IMR-90 (cell line): Measurements from ENCODE around the gene RBKS. TPM values are rescaled to one million over a fixed set of nuclear protein-coding genes. Genes with fewer than 3 reads are reported as not detected.
A peak's percentile ranks its signal among the peaks of the same experiment; 100 is the strongest.

Source experiments
- ATAC-seq: fragments of 200-7000 bp; cut with Tn5 transposase; 2 replicates; pipeline ENCODE4 v1.9.1; 2020; ENCODE audit warnings: low read depth, mild to moderate bottlenecking, moderate library complexity
- BruUV-seq: library from RNA; stranded (reverse); fragments of 400-500 nt; replicated peaks from 2 replicates; lab custom pipeline; 2021; lab: Mats Ljungman, UMichigan
- CTCF ChIA-PET: fragments of 300-600 bp; formaldehyde crosslinking; extraction: SDS; loops from one replicate; lab custom pipeline; 2021; ENCODE audit warnings: antibody characterized with exemption; lab: Yijun Ruan, JAX
- POLR2A ChIA-PET: fragments of 300-600 bp; sonication (Branson Sonifier 250); formaldehyde crosslinking; loops from one replicate; lab custom pipeline; 2022; ENCODE audit warnings: antibody characterized with exemption; ENCODE audit not compliant: unreplicated experiment; lab: Charles Lee
- DNase-seq: peaks from one replicate; pipeline ENCODE4 v3.0.0; 2013
- H2AFZ ChIP-seq: replicated peaks from 2 replicates; pipeline ENCODE3; 2013; ENCODE audit warnings: low read length, mild to moderate bottlenecking; ENCODE audit not compliant: poor library complexity
- H2AK5ac ChIP-seq: 2 replicates; pipeline ENCODE4 v1.6.1; 2013; ENCODE audit warnings: low read depth, low read length, inconsistent platforms
- H2AK9ac ChIP-seq: replicated peaks from 2 replicates; pipeline ENCODE3; 2013; ENCODE audit warnings: mild to moderate bottlenecking, low read depth, low read length, moderate library complexity; ENCODE audit not compliant: poor library complexity
- H2BK120ac ChIP-seq: 2 replicates; pipeline ENCODE4 v1.6.1; 2013; ENCODE audit warnings: low read depth, low read length, inconsistent platforms
- H2BK15ac ChIP-seq: 3 replicates; pipeline ENCODE4 v1.6.1; 2013; ENCODE audit warnings: low read depth, low read length, inconsistent platforms
- H2BK20ac ChIP-seq: 2 replicates; pipeline ENCODE4 v1.6.1; 2013; ENCODE audit warnings: low read depth, mild to moderate bottlenecking, inconsistent platforms, low read length, moderate library complexity
- H2BK5ac ChIP-seq: 2 replicates; pipeline ENCODE4 v1.6.1; 2013; ENCODE audit warnings: mild to moderate bottlenecking, low read depth, low read length, inconsistent platforms; ENCODE audit not compliant: poor library complexity, severe bottlenecking
- H3K14ac ChIP-seq: replicated peaks from 2 replicates; pipeline ENCODE4 v1.6.1; 2013; ENCODE audit warnings: low read depth, low read length, inconsistent platforms
- H3K18ac ChIP-seq: 2 replicates; pipeline ENCODE4 v1.6.1; 2013; ENCODE audit warnings: low read depth, low read length, control low read depth
- H3K23ac ChIP-seq: 2 replicates; pipeline ENCODE4 v1.6.1; 2013; ENCODE audit warnings: low read depth, low read length, inconsistent platforms
- H3K27ac ChIP-seq: 2 replicates; pipeline ENCODE4 v1.5.1; 2013; ENCODE audit warnings: mild to moderate bottlenecking, control low read depth, low read length; ENCODE audit not compliant: insufficient read depth
- H3K27me3 ChIP-seq: 2 replicates; pipeline ENCODE4 v1.6.1; 2013; ENCODE audit warnings: low read length; ENCODE audit not compliant: control insufficient read depth, insufficient read depth
- H3K36me3 ChIP-seq: 2 replicates; pipeline ENCODE4 v1.6.1; 2013; ENCODE audit warnings: low read length, mixed read lengths; ENCODE audit not compliant: control insufficient read depth, insufficient read depth
- H3K4ac ChIP-seq: 2 replicates; pipeline ENCODE4 v1.6.1; 2013; ENCODE audit warnings: low read depth, low read length, inconsistent platforms
- H3K4me1 ChIP-seq: 2 replicates; pipeline ENCODE4 v1.6.1; 2013; ENCODE audit warnings: low read length, mixed read lengths; ENCODE audit not compliant: control insufficient read depth, insufficient read depth
- H3K4me2 ChIP-seq: 2 replicates; pipeline ENCODE4 v1.6.1; 2013; ENCODE audit warnings: low read depth, mild to moderate bottlenecking, control low read depth, low read length, moderate library complexity
- H3K4me3 ChIP-seq: 2 replicates; pipeline ENCODE4 v1.5.1; 2013; ENCODE audit warnings: low read depth, mild to moderate bottlenecking, control low read depth, low read length, moderate library complexity; ENCODE audit not compliant: insufficient read depth
- H3K56ac ChIP-seq: 2 replicates; pipeline ENCODE4 v1.6.1; 2013; ENCODE audit warnings: low read length, inconsistent platforms; ENCODE audit not compliant: insufficient read depth; ENCODE audit errors: extremely low read depth
- H3K79me1 ChIP-seq, 2 experiments: 2 replicates each; pipeline ENCODE4 v1.6.1; 2013; ENCODE audit warnings: low read length in 2 of 2, inconsistent platforms in 1 of 2, low read depth in 1 of 2
- H3K9ac ChIP-seq: 2 replicates; pipeline ENCODE4 v1.6.1; 2013; ENCODE audit warnings: low read depth, low read length, control low read depth
- H3K9me1 ChIP-seq: 2 replicates; pipeline ENCODE4 v1.6.1; 2013; ENCODE audit warnings: low read length, inconsistent platforms; ENCODE audit not compliant: insufficient read depth
- H3K9me3 ChIP-seq: 2 replicates; pipeline ENCODE4 v1.6.1; 2013; ENCODE audit warnings: low read length; ENCODE audit not compliant: control insufficient read depth, insufficient read depth
- H4K20me1 ChIP-seq: 2 replicates; pipeline ENCODE4 v1.6.1; 2013; ENCODE audit warnings: low read length, inconsistent platforms; ENCODE audit not compliant: insufficient read depth
- H4K5ac ChIP-seq: 2 replicates; pipeline ENCODE4 v1.6.1; 2013; ENCODE audit warnings: mild to moderate bottlenecking, low read depth, low read length, control low read depth
- H4K8ac ChIP-seq, 2 experiments: 2 replicates each; pipeline ENCODE4 v1.6.1; 2013; ENCODE audit warnings: low read depth in 2 of 2, low read length in 2 of 2, control low read depth in 1 of 2, inconsistent platforms in 1 of 2
- H4K91ac ChIP-seq: 2 replicates; pipeline ENCODE4 v1.6.1; 2013; ENCODE audit warnings: low read depth, low read length, inconsistent platforms; ENCODE audit not compliant: insufficient read depth
- CHD1 ChIP-seq: IDR thresholded peaks from 2 replicates; pipeline ENCODE4 v1.6.1; 2012; ENCODE audit warnings: low read depth, low read length, improper control_type of control experiment
- SMC3 ChIP-seq: fragments of 150-350 bp; IDR thresholded peaks from 2 replicates; pipeline ENCODE4 v1.6.1; 2016; ENCODE audit warnings: low read depth, mild to moderate bottlenecking, antibody characterized with exemption, low read length, moderate library complexity
- dilution Hi-C: fragments of 300-500 bp; cut with HindIII; formaldehyde crosslinking; loops from one replicate; pipeline ENCODE4 v1.14.3; 2018; ENCODE audit warnings: low sequenced_read_pairs; ENCODE audit not compliant: unreplicated experiment
- in situ Hi-C: fragments of 300-500 bp; cut with MboI; formaldehyde crosslinking; loops from 3 replicates; pipeline ENCODE4 v1.14.3; 2019; ENCODE audit warnings: low sequenced_read_pairs, inconsistent platforms, mixed read lengths
- intact Hi-C: fragments of 100-400 bp; cut with micrococcal nuclease; formaldehyde crosslinking; loops from 2 replicates; pipeline ENCODE4 v1.10.0; 2022
- polyA plus RNA-seq, 3 experiments: library from polyadenylated mRNA; depleted of rRNA; stranded (reverse); fragments of >200 nt; gene quantifications; 2 replicates each; pipeline ENCODE4 v1.2.3, GENCODE V29; 2012; ENCODE audit warnings: low replicate concordance in 1 of 3
- total RNA-seq: library from RNA; depleted of rRNA; stranded (reverse); fragments of >200 nt; gene quantifications from 2 replicates; pipeline ENCODE4 v1.2.3, GENCODE V29; 2012

The RBKS gene
- total and polyA plus RNA-seq, 2 of the 4 experiments (the other 2 are of a cell fraction) = 1.1 to 1.4 TPM

DNA sequence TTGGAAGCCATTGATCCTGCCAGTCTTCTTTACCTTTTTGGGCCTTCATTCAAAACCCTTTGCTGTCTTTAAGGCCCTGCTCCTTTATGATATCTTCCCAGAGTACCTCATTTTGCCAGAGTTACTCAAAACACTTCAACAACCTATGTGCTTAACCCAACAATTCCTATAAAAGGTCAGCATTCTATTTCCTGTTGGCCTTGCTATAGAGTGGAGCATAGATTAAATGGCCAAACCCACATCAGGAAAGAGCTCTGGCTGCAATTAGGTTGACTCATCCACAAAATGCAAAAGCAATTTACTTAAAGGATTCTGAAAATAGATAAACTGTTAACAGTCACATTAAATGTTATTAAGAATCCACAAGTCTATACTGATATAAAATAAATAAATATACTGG lies 97.4 kb downstream of the RBKS start:
- Histone ChIP-seq H4K5ac (peak overlapping the region; percentile 100), H3K14ac (peak overlapping the region; percentile 92), H3K79me1 (peaks cover 6 to 44% of the 10 kb centered on the region in 2 experiments), H3K4me2 (0 out of 2 replicates have a peak overlapping the region, but pooled peaks have one; percentile 36), H3K4ac (peak overlapping the region; percentile 95), H2BK15ac (peak overlapping the region; percentile 72; the same call in 2 of the 3 replicates), H2BK120ac (peak overlapping the region; percentile 97), H2AK9ac (no peak overlapping the region), H2AK5ac (peak overlapping the region; percentile 86), H3K4me1 (peaks cover 26% of the 10 kb centered on the region), H3K9me3 (no peaks in the 10 kb centered on the region), H2AFZ (peak overlapping the region; percentile 43), H4K91ac (peak overlapping the region; percentile 97), H2BK20ac (peak overlapping the region; percentile 88), H2BK5ac (peak overlapping the region; percentile 100), H3K56ac (peak overlapping the region; percentile 74), H3K27ac (peak overlapping the region; percentile 99), H3K4me3 (no peak overlapping the region), H3K9ac (peak overlapping the region; percentile 27), H4K8ac (peak overlapping the region; percentile 84 to 95), H3K27me3 (no peaks in the 10 kb centered on the region), H3K36me3 (no peaks in the 10 kb centered on the region), H3K23ac (peak overlapping the region; percentile 78), H3K9me1 (peaks cover 29% of the 10 kb centered on the region), H3K18ac (peak overlapping the region; percentile 100), H4K20me1 (no peaks in the 10 kb centered on the region)
- in situ Hi-C loops (no loop called here), intact Hi-C loops (no loop called here), dilution Hi-C loops (no loop called here)
- peak; percentile 81 for DNase-seq
- BruUV-seq = no TSS peak
- CTCF ChIA-PET = interaction anchor here (0.6 to 1.1 kb wide), 2 partner anchors 69 to 458 kb away, joined by 3 read pairs; no protein-coding TSS in a partner anchor
- ATAC-seq = peak; percentile 83
- TF ChIP-seq SMC3 (no peak), CHD1 (no peak)
- POLR2A ChIA-PET = interaction anchor here (0.7 kb wide), 1 partner anchor 11 kb away, joined by 3 read pairs; no protein-coding TSS in a partner anchor
